HEK293T (cell line): ENCODE measurements around the gene CPO.

Experiments
- CTCF ChIA-PET: fragments of 350-600 bp; formaldehyde crosslinking; extraction: SDS; loops from one replicate; lab custom pipeline; 2021; ENCODE audit warnings: antibody characterized with exemption, inconsistent platforms; lab: Yijun Ruan, JAX
- POLR2A ChIA-PET: fragments of 350-600 bp; formaldehyde crosslinking; extraction: SDS; loops from one replicate; lab custom pipeline; 2020; ENCODE audit warnings: antibody characterized with exemption, inconsistent platforms; lab: Yijun Ruan, JAX
- DNase-seq: peaks from one replicate; pipeline ENCODE4 v3.0.0; 2012; ENCODE audit warnings: mixed read lengths; ENCODE audit errors: extremely low spot score
- ARNT ChIP-seq: fragments of 450-650 bp; IDR thresholded peaks from 2 replicates; pipeline ENCODE4 v1.6.1; 2017; ENCODE audit warnings: mild to moderate bottlenecking
- BHLHE40 ChIP-seq: fragments of 450-650 bp; IDR thresholded peaks from 2 replicates; pipeline ENCODE4 v1.6.1; 2016; ENCODE audit warnings: mild to moderate bottlenecking, moderate library complexity, borderline replicate concordance
- CTBP1 ChIP-seq: fragments of 450-650 bp; IDR thresholded peaks from 2 replicates; pipeline ENCODE4 v1.6.1; 2016; ENCODE audit warnings: borderline replicate concordance
- ELF4 ChIP-seq: fragments of 450-650 bp; IDR thresholded peaks from 2 replicates; pipeline ENCODE4 v1.6.1; 2017; ENCODE audit warnings: antibody characterized with exemption
- FOXA1 ChIP-seq: fragments of 450-650 bp; IDR thresholded peaks from 2 replicates; pipeline ENCODE4 v1.6.1; 2016; ENCODE audit warnings: mild to moderate bottlenecking
- FOXK2 ChIP-seq: fragments of 450-650 bp; IDR thresholded peaks from 2 replicates; pipeline ENCODE4 v1.6.1; 2016; ENCODE audit warnings: mild to moderate bottlenecking
- FOXM1 ChIP-seq: fragments of 450-650 bp; IDR thresholded peaks from 2 replicates; pipeline ENCODE4 v1.6.1; 2017; ENCODE audit warnings: mild to moderate bottlenecking, borderline replicate concordance
- HDGF ChIP-seq: fragments of 450-650 bp; IDR thresholded peaks from 2 replicates; pipeline ENCODE4 v1.6.1; 2017; ENCODE audit warnings: antibody characterized with exemption, borderline replicate concordance
- L3MBTL2 ChIP-seq: fragments of 450-650 bp; conservative IDR thresholded peaks from 2 replicates; pipeline ENCODE4 v1.6.1; 2016; ENCODE audit warnings: mild to moderate bottlenecking
- LEF1 ChIP-seq: fragments of 450-650 bp; IDR thresholded peaks from 2 replicates; pipeline ENCODE4 v1.6.1; 2017; ENCODE audit warnings: mild to moderate bottlenecking, borderline replicate concordance
- NFRKB ChIP-seq: fragments of 450-650 bp; IDR thresholded peaks from 2 replicates; pipeline ENCODE4 v1.6.1; 2016; ENCODE audit warnings: mild to moderate bottlenecking, moderate library complexity
- SP1 ChIP-seq: fragments of 450-650 bp; IDR thresholded peaks from 2 replicates; pipeline ENCODE4 v1.6.1; 2017
- SUZ12 ChIP-seq: fragments of 450-650 bp; IDR thresholded peaks from 2 replicates; pipeline ENCODE4 v1.6.1; 2016; ENCODE audit warnings: mild to moderate bottlenecking
- TARDBP ChIP-seq: fragments of 450-650 bp; IDR thresholded peaks from 2 replicates; pipeline ENCODE4 v1.6.1; 2016
- ZNF384 ChIP-seq: fragments of 450-650 bp; IDR thresholded peaks from 2 replicates; pipeline ENCODE4 v1.6.1; 2016
- TF ChIP-seq, protein P1 (sequence below): fragments of 450-650 bp; IDR thresholded peaks from 2 replicates; pipeline ENCODE4 v1.6.1; 2016

CPO gene

DNA sequence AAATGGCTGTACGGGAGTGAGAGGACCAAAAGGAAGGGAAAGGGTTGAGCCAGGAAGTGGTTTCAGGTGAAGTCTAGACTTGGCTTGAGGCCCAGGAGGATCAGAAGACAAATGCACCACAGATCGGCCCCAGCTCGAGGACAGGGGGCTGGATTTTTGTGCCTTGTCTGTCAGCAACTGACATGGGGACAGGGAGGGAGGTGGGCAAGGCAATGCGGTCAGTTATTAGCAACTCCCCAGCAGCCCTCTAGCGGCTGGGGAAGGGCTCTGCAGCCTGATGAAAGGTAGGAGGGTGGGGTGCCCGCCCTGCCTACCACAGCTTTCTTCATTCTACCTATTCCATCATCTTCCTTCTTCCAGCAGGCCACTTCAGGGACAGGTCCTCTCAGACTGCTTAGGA is 50.0 kb downstream of the CPO start:
- peak; percentile 72 for DNase-seq
- TF ChIP-seq SP1 (no peak), ELF4 (no peak), SUZ12 (no peak), FOXM1 (no peak), TARDBP (no peak), L3MBTL2 (no peak)
- CTCF ChIA-PET: interaction anchor here (1.4 to 1.6 kb wide), 2 partner anchors 445 to 483 kb away, joined by 3 to 4 read pairs; no protein-coding TSS in a partner anchor
- POLR2A ChIA-PET: no interaction called here

GRCh38 chr2:206990360-206990759 is 51.0 kb downstream of the CPO start:
- no peak for DNase-seq
- ChIA-PET CTCF (interaction anchor here (0.6 to 0.7 kb wide), 2 partner anchors 362 to 375 kb away, joined by 3 read pairs; no protein-coding TSS in a partner anchor), POLR2A (no interaction called here)
- TF ChIP-seq TARDBP: no peak
- TF ChIP-seq FOXA1: no peak
- no peak for TF ChIP-seq NFRKB
- TF ChIP-seq SUZ12: no peak
- no peak for TF ChIP-seq BHLHE40
- no peak for TF ChIP-seq ZNF384
- TF ChIP-seq FOXM1: no peak
- TF ChIP-seq FOXK2: no peak

DNA sequence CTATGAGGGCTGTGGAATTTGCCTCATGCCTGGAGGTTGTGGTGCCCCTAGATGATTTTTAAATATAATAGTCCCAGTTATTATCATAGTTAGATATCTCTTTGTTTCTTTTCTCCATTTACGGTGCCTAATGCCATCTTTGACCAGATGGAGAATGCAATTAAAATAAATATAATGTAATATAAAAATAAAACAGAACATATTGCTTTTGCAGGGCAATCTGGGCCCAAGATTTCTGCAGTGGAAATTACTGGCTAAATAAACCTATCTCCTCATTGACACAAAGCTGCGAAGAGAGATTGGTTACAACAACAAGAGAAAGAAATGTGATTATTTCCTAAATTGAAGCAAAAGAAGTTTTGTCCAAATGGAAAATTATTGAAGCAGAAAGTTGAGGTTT is 51.8 kb downstream of the CPO start:
- POLR2A ChIA-PET: no interaction called here
- CTCF ChIA-PET: interaction anchor here (0.6 kb wide), 1 partner anchor 376 kb away, joined by 3 read pairs; no protein-coding TSS in a partner anchor
- TF ChIP-seq LEF1 (no peak), ELF4 (no peak), BHLHE40 (no peak), HDGF (no peak), SUZ12 (no peak), FOXA1 (no peak), FOXK2 (no peak), TARDBP (no peak), ARNT (no peak), L3MBTL2 (no peak), CTBP1 (no peak), FOXM1 (no peak), ZNF384 (no peak), SP1 (no peak), NFRKB (no peak)
- TF ChIP-seq, protein P1, sequence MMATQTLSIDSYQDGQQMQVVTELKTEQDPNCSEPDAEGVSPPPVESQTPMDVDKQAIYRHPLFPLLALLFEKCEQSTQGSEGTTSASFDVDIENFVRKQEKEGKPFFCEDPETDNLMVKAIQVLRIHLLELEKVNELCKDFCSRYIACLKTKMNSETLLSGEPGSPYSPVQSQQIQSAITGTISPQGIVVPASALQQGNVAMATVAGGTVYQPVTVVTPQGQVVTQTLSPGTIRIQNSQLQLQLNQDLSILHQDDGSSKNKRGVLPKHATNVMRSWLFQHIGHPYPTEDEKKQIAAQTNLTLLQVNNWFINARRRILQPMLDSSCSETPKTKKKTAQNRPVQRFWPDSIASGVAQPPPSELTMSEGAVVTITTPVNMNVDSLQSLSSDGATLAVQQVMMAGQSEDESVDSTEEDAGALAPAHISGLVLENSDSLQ: no peak
- no peak for DNase-seq

- DNase-seq: no peak
- ChIA-PET POLR2A (no interaction called here), CTCF (no interaction called here)
- no peak for TF ChIP-seq ZNF384
- no peak for TF ChIP-seq BHLHE40
- TF ChIP-seq, protein P1: no peak
- TF ChIP-seq CTBP1: no peak
- TF ChIP-seq TARDBP: no peak
- no peak for TF ChIP-seq FOXK2
- TF ChIP-seq SP1: no peak
- TF ChIP-seq LEF1: no peak
- TF ChIP-seq L3MBTL2: no peak
- TF ChIP-seq ARNT: no peak
- no peak for TF ChIP-seq HDGF
- TF ChIP-seq SUZ12: no peak
- no peak for TF ChIP-seq FOXM1
- TF ChIP-seq NFRKB: no peak
- no peak for TF ChIP-seq FOXA1
Measured at GRCh38 chr2:206993396-206993911, 54.1 kb downstream of the CPO start.

DNA sequence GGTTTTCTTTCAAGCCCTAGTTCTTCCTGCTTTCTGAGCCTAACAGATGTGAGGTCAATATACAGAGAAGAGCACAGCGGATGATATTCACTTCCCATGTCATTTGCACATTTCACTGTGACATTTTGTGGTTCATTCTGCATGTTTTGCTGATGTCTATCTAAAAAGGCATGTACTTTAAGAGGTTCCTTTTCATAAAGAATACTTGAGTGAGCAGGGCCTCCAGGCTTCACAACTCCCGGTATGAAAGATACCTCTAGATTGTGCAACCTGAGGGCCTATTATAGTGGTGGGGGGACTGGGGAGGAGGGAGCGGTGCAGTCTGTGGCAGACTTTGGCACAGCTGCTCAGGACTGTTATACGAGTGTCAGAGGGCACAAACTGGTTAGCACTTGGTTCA is 54.6 kb downstream of the CPO start:
- no peak for DNase-seq
- TF ChIP-seq, protein P1: no peak
- no peak for TF ChIP-seq SUZ12
- TF ChIP-seq NFRKB: no peak
- TF ChIP-seq BHLHE40: no peak
- TF ChIP-seq FOXA1: no peak
- no peak for TF ChIP-seq FOXK2
- TF ChIP-seq ZNF384: no peak
- TF ChIP-seq LEF1: no peak
- no peak for TF ChIP-seq TARDBP
- no peak for TF ChIP-seq ELF4
- TF ChIP-seq SP1: no peak
- no peak for TF ChIP-seq ARNT
- no peak for TF ChIP-seq HDGF
- TF ChIP-seq L3MBTL2: no peak
- CTCF ChIA-PET: no interaction called here
- POLR2A ChIA-PET: no interaction called here

DNA sequence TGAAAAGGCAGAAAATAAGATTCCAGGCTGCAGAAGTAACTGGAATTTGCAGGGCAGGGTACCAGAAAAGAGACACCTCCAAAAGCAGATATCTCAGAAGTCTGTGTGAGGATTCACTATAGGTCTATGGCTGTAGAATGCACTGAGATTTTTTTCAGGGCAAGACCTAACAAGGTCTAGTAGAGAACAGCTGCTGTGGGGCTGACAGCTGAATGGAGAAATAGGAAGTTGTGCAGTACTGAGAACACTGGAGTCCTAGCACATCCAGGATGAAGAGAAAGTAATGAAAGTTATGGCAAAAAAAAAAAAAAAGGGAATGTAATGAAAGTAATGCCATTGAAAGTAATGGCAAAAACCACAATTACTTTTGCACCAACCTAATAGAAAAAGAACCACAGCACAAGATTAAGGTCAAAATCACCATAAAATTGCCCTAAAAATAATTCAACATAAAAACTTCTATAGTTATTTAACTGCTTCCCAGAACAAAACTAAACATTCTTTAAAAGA is 57.3 kb downstream of the CPO start:
- ChIA-PET POLR2A (no interaction called here), CTCF (no interaction called here)
- no peak for TF ChIP-seq L3MBTL2
- TF ChIP-seq FOXA1: no peak
- TF ChIP-seq SUZ12: no peak
- TF ChIP-seq HDGF: no peak
- no peak for TF ChIP-seq CTBP1
- TF ChIP-seq LEF1: no peak
- TF ChIP-seq FOXK2: no peak
- TF ChIP-seq ELF4: no peak
- TF ChIP-seq ARNT: no peak
- no peak for TF ChIP-seq ZNF384
- TF ChIP-seq BHLHE40: no peak
- no peak for TF ChIP-seq TARDBP
- no peak for TF ChIP-seq FOXM1
- TF ChIP-seq, protein P1: no peak
- TF ChIP-seq NFRKB: no peak
- no peak for TF ChIP-seq SP1
- no peak for DNase-seq
